Naive thymus-derived CD4-positive, alpha-beta T cell (primary cell): ENCODE data around the gene NUDT11. TPM values are rescaled to one million over a fixed set of nuclear protein-coding genes. Genes with fewer than 3 reads are reported as not detected.

Source experiments
- ATAC-seq: fragments of 150-1000 bp; cut with Tn5 transposase; 2 replicates; pipeline ENCODE4 v1.10.0; 2021; ENCODE audit warnings: mild to moderate bottlenecking, moderate library complexity
- CTCF ChIA-PET: fragments of 350-600 bp; sonication (Branson Sonifier 250); formaldehyde crosslinking; loops from one replicate; lab custom pipeline; 2021; ENCODE audit warnings: antibody characterized with exemption; lab: Charles Lee
- POLR2A ChIA-PET: fragments of 350-600 bp; sonication (Branson Sonifier 250); formaldehyde crosslinking; loops from one replicate; lab custom pipeline; 2021; ENCODE audit warnings: antibody characterized with exemption, inconsistent platforms; lab: Charles Lee
- DNase-seq, 9 donors: peaks; one replicate each; pipeline versions ENCODE4 v3.0.0 to v3.0.0-alpha.2; 2020 to 2022; ENCODE audit warnings: mixed read lengths in 1 of 9
- H3K27ac ChIP-seq: one replicate; pipeline ENCODE4 v1.7.0; 2013; ENCODE audit warnings: mild to moderate bottlenecking, low read depth, low read length, moderate library complexity
- H3K27me3 ChIP-seq, 2 donors: one replicate each; pipeline ENCODE4 v1.7.0; 2013; ENCODE audit warnings: low read length in 2 of 2, mild to moderate bottlenecking in 2 of 2, moderate library complexity in 2 of 2; ENCODE audit not compliant: control insufficient read depth in 2 of 2, insufficient read depth in 2 of 2
- H3K36me3 ChIP-seq, 3 experiments: 1 replicate in 2 of 3; 2 replicates in 1 of 3; pipeline ENCODE4 v1.7.0; 2013; ENCODE audit warnings: low read length in 3 of 3, mild to moderate bottlenecking in 3 of 3, moderate library complexity in 1 of 3; ENCODE audit not compliant: insufficient read depth in 3 of 3, control insufficient read depth in 2 of 3
- H3K4me1 ChIP-seq, 2 donors: one replicate each; pipeline ENCODE4 v1.7.0; 2013; ENCODE audit warnings: low read length in 2 of 2, mild to moderate bottlenecking in 2 of 2, moderate library complexity in 1 of 2; ENCODE audit not compliant: control insufficient read depth in 2 of 2, insufficient read depth in 2 of 2
- H3K4me3 ChIP-seq: 2 replicates; pipeline ENCODE4 v1.7.0; 2013; ENCODE audit warnings: mild to moderate bottlenecking, low read length
- H3K9me3 ChIP-seq, 3 experiments: 1 replicate in 2 of 3; 2 replicates in 1 of 3; pipeline ENCODE4 v1.7.0; 2013; ENCODE audit warnings: low read length in 3 of 3; ENCODE audit not compliant: control insufficient read depth in 2 of 3
- H3K27ac Mint-ChIP-seq, 9 donors: one replicate each; pipeline ENCODE4 v1.8.0; 2020 to 2022; ENCODE audit warnings: mixed read lengths in 9 of 9, mild to moderate bottlenecking in 8 of 9, moderate library complexity in 5 of 9, inconsistent platforms in 2 of 9
- H3K27me3 Mint-ChIP-seq, 5 donors: one replicate each; pipeline ENCODE4 v1.8.0; 2021 to 2022; ENCODE audit warnings: mixed read lengths in 5 of 5, mild to moderate bottlenecking in 1 of 5
- H3K36me3 Mint-ChIP-seq, 5 donors: one replicate each; pipeline ENCODE4 v1.8.0; 2020 to 2022; ENCODE audit warnings: mixed read lengths in 5 of 5, mild to moderate bottlenecking in 3 of 5, inconsistent platforms in 1 of 5
- H3K4me1 Mint-ChIP-seq, 7 donors: one replicate each; pipeline ENCODE4 v1.8.0; 2020 to 2022; ENCODE audit warnings: mixed read lengths in 7 of 7, mild to moderate bottlenecking in 3 of 7, inconsistent platforms in 1 of 7
- H3K4me3 Mint-ChIP-seq, 10 donors: one replicate each; pipeline ENCODE4 v1.8.0; 2020 to 2022; ENCODE audit warnings: mild to moderate bottlenecking in 10 of 10, mixed read lengths in 10 of 10, moderate library complexity in 6 of 10, inconsistent platforms in 2 of 10
- H3K9me3 Mint-ChIP-seq, 11 donors: one replicate each; pipeline ENCODE4 v1.8.0; 2020 to 2022; ENCODE audit warnings: mixed read lengths in 11 of 11, mild to moderate bottlenecking in 4 of 11, inconsistent platforms in 1 of 11, moderate library complexity in 1 of 11
- intact Hi-C, 2 donors: fragments of 100-400 bp; cut with micrococcal nuclease; formaldehyde crosslinking; loops; one replicate each; pipeline ENCODE4 v1.15.1; 2023
- polyA plus RNA-seq, 2 donors: library from polyadenylated mRNA; unstranded; fragments of 300-500 nt; fragmentation: Illumina TruSeq; gene quantifications; one replicate each; pipeline ENCODE4 v1.2.3, GENCODE V29; 2021
- total RNA-seq, 6 experiments: library from RNA in 5 of 6; stranded (reverse) in 5 of 6; gene quantifications; 1 replicate in 5 of 6; 2 replicates in 1 of 6; pipeline ENCODE4 v1.2.3 and lab custom pipeline; 2021 to 2026

NUDT11 gene
- total and polyA plus RNA-seq, 7 experiments from 2014 or later, result 0.09 to 1.2 (median 0.16) TPM; not detected in 2

DNA sequence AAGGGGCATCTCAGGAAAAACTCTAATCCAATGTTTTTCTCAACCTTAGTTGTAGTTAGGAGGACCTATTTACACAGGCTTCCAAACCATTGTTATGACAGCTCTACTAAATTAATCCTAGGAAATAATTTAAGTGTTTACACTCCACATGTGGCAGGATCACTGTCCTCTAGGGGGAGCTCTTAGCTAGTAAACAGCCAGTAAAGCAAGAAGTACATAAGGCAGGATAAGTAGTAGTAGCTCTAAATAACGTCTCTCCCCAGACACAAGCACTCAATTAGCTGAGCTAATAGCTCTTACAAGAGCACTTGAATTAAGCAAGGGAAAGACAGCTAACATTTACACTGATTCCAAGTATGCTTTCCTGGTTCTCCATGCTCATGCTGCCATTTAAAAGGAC lies 37.3 kb downstream of the NUDT11 start:
- Histone ChIP-seq H3K4me1 (no peaks in the 10 kb centered on the region), H3K36me3 (no peaks in the 10 kb centered on the region), H3K27ac (no peak overlapping the region), H3K4me3 (no peak overlapping the region), H3K9me3 (no peaks in the 10 kb centered on the region), H3K27me3 (no peaks in the 10 kb centered on the region)
- ChIA-PET POLR2A (no interaction called here), CTCF (interaction anchor here (0.6 to 3.5 kb wide), 2 partner anchors 121 to 313 kb away, joined by 3 to 34 read pairs; no protein-coding TSS in a partner anchor)
- Mint-ChIP-seq H3K4me3 (no peak overlapping the region), H3K4me1 (no peaks in the 10 kb centered on the region), H3K27me3 (no peaks in the 10 kb centered on the region), H3K9me3 (no peaks in the 10 kb centered on the region), H3K27ac (no peak overlapping the region), H3K36me3 (no peaks in the 10 kb centered on the region)
- DNase-seq (peak in 4 of 9 donors; percentile 4 to 15 (median 9)), ATAC-seq (no peak)
- intact Hi-C loops, result no loop called here

DNA sequence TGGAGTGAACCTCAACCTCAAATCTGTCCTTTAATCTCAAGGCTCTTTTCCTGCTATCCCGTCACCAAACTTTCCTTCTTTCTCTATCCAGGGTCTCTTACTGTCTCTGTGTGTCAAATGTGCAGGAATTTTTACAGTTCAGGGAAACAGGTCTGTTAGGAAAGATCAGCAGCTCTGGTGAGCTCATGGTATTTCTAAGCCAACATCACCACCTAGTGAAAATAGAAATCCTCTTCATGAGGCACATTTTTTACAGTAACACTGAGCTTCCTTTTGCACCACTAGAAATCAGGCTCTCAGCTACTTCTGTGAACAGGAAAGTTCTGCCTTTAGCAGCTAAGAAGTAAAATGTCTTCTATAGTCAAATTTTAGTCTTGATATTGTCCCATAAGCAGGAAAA lies 39.6 kb downstream of the NUDT11 start:
- H3K27ac Mint-ChIP-seq, result peak overlapping the region in 1 of 9 donors; percentile 44
- intact Hi-C loops, result no loop called here
- H3K27me3 Mint-ChIP-seq, result no peaks in the 10 kb centered on the region
- no peaks in the 10 kb centered on the region for H3K27me3 ChIP-seq
- no peaks in the 10 kb centered on the region for H3K36me3 Mint-ChIP-seq
- H3K9me3 ChIP-seq, result no peaks in the 10 kb centered on the region
- no peaks in the 10 kb centered on the region for H3K4me1 ChIP-seq
- no peaks in the 10 kb centered on the region for H3K36me3 ChIP-seq
- no peak overlapping the region for H3K4me3 Mint-ChIP-seq
- POLR2A ChIA-PET, result no interaction called here
- no peaks in the 10 kb centered on the region for H3K4me1 Mint-ChIP-seq
- H3K4me3 ChIP-seq, result no peak overlapping the region
- ATAC-seq (no peak), DNase-seq (no peak)
- CTCF ChIA-PET, result interaction anchor here (1.2 kb wide), 1 partner anchor 119 kb away, joined by 3 read pairs; no protein-coding TSS in a partner anchor
- no peak overlapping the region for H3K27ac ChIP-seq
- H3K9me3 Mint-ChIP-seq, result no peaks in the 10 kb centered on the region

GRCh38 chrX:51456246-51456645 lies 40.1 kb downstream of the NUDT11 start:
- no peaks in the 10 kb centered on the region for H3K36me3 Mint-ChIP-seq
- DNase-seq, result no peak
- peak overlapping the region in 3 of 9 donors; percentile 9 to 44 (median 12) for H3K27ac Mint-ChIP-seq
- no peaks in the 10 kb centered on the region for H3K4me1 ChIP-seq
- H3K4me1 Mint-ChIP-seq, result no peaks in the 10 kb centered on the region
- intact Hi-C loops, result no loop called here
- no peaks in the 10 kb centered on the region for H3K27me3 Mint-ChIP-seq
- no peaks in the 10 kb centered on the region for H3K9me3 ChIP-seq
- no peak overlapping the region for H3K4me3 Mint-ChIP-seq
- H3K4me3 ChIP-seq, result no peak overlapping the region
- no peak for ATAC-seq
- no peak overlapping the region for H3K27ac ChIP-seq
- ChIA-PET POLR2A (no interaction called here), CTCF (interaction anchor here (1.2 kb wide), 1 partner anchor 119 kb away, joined by 3 read pairs; no protein-coding TSS in a partner anchor)
- H3K27me3 ChIP-seq, result no peaks in the 10 kb centered on the region
- H3K9me3 Mint-ChIP-seq, result no peaks in the 10 kb centered on the region
- H3K36me3 ChIP-seq, result no peaks in the 10 kb centered on the region

DNA sequence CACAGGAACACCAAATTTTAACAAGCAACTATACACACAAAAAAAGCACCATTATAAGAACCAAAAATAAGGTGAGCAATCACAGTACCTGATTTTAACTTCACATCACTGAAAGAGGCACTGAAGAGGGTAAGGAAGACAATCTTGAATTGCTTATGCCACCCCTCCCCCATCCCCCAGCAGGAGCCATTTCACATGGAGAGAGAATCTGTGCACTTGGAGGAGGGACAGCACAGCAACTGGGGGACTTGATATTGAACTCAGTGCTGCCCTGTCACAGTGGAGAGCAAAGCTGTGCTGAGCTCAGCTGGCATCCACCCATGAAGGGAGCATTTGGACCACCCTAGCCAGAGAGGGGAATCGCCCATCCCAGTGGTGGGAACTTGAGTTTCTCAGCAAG lies 56.0 kb downstream of the NUDT11 start:
- no peaks in the 10 kb centered on the region for H3K9me3 ChIP-seq
- peaks cover 0 to 9% (median 0%) of the 10 kb centered on the region in 5 donors for H3K36me3 Mint-ChIP-seq

More for the DNA sequence above, 56.0 kb downstream of the NUDT11 start:
- Histone ChIP-seq H3K27ac (no peak overlapping the region), H3K36me3 (no peaks in the 10 kb centered on the region), H3K4me3 (no peak overlapping the region), H3K4me1 (no peaks in the 10 kb centered on the region), H3K27me3 (no peaks in the 10 kb centered on the region)
- DNase-seq (no peak), ATAC-seq (no peak)
- peaks cover 0 to 7% (median 0%) of the 10 kb centered on the region in 11 donors for H3K9me3 Mint-ChIP-seq
- no peak overlapping the region for H3K4me3 Mint-ChIP-seq
- H3K27ac Mint-ChIP-seq, result no peak overlapping the region
- ChIA-PET CTCF (no interaction called here), POLR2A (no interaction called here)
- intact Hi-C loops, result no loop called here
- peaks cover 0 to 9% (median 3%) of the 10 kb centered on the region in 7 donors for H3K4me1 Mint-ChIP-seq
- no peaks in the 10 kb centered on the region for H3K27me3 Mint-ChIP-seq

Other genes with a start within 250 kb of the NUDT11 start
- under 1 TPM in 2 of 5 experiments, not detected in 3; 0.19 to 0.29 TPM for gene NUDT10, start 163.8 kb downstream of the NUDT11 start, total RNA-seq
- not detected for gene NUDT10, start 163.8 kb downstream of the NUDT11 start, polyA plus RNA-seq
- gene CENPVL3, start 122.3 kb upstream of the NUDT11 start, total RNA-seq, result under 1 TPM in 1 of 5 experiments, not detected in 4; 0.12 TPM
- not detected for gene CENPVL3, start 122.3 kb upstream of the NUDT11 start, polyA plus RNA-seq
- not detected for gene CENPVL2, start 186.2 kb upstream of the NUDT11 start, total RNA-seq
- not detected for gene CENPVL2, start 186.2 kb upstream of the NUDT11 start, polyA plus RNA-seq
- gene CENPVL1, start 213.9 kb upstream of the NUDT11 start, total RNA-seq, result not detected
- gene CENPVL1, start 213.9 kb upstream of the NUDT11 start, polyA plus RNA-seq, result not detected
- gene GSPT2, start 246.8 kb upstream of the NUDT11 start, total RNA-seq, result 10 to 100 TPM in 3 of 5 experiments, 1 to 10 TPM in 2; 5.0 to 14.5 (median 13.1) TPM
- gene GSPT2, start 246.8 kb upstream of the NUDT11 start, polyA plus RNA-seq, result 10 to 100 TPM in 1 of 2 donors, 1 to 10 TPM in 1; 8.9 to 12.1 TPM